ENCODE results near the gene RAD51B. TPM values are rescaled to one million over a fixed set of nuclear protein-coding genes. Genes with fewer than 3 reads are reported as not detected.

The RAD51B gene
- total and polyA plus RNA-seq, 2 experiments from 2014 or later: 11.7 to 17.8 TPM

DNA sequence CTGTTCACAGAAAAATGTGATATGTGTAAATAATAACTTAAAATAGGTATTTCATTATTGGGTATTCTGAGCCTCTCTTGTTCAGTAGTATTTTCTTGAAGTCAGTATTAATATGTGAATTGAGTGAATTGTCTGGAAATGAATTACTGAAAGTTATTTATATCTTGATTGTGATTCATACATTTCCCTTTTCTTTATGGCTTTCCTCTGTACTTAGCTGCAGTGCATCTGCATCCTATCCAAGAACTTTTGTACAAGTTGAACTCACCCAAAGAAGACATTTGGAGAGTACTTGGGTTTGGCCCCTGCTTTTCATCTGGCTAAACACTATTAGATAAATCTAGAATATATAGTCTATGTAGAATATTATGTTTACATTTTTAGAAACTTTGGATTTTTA, 326.0 kb downstream of the RAD51B start:
- H3K27me3 ChIP-seq: no peaks in the 10 kb centered on the region
- H3K27ac ChIP-seq: no peak overlapping the region
- H3K9me3 ChIP-seq (ENCODE audit: low read depth): no peaks in the 10 kb centered on the region
- no peaks in the 10 kb centered on the region for H3K36me3 ChIP-seq
- no peak overlapping the region for H3K4me3 ChIP-seq
- DNase-seq (ENCODE audit: low read depth in 1 of 2, low spot score in 1 of 2): no peak
- TF ChIP-seq, protein P1, sequence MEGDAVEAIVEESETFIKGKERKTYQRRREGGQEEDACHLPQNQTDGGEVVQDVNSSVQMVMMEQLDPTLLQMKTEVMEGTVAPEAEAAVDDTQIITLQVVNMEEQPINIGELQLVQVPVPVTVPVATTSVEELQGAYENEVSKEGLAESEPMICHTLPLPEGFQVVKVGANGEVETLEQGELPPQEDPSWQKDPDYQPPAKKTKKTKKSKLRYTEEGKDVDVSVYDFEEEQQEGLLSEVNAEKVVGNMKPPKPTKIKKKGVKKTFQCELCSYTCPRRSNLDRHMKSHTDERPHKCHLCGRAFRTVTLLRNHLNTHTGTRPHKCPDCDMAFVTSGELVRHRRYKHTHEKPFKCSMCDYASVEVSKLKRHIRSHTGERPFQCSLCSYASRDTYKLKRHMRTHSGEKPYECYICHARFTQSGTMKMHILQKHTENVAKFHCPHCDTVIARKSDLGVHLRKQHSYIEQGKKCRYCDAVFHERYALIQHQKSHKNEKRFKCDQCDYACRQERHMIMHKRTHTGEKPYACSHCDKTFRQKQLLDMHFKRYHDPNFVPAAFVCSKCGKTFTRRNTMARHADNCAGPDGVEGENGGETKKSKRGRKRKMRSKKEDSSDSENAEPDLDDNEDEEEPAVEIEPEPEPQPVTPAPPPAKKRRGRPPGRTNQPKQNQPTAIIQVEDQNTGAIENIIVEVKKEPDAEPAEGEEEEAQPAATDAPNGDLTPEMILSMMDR (IDR thresholded peaks at IDR 0.05; ENCODE audit: low read depth, low read length): no peak
- peaks cover under 1% of the 10 kb centered on the region for H3K4me1 ChIP-seq (ENCODE audit: low read depth)

DNA sequence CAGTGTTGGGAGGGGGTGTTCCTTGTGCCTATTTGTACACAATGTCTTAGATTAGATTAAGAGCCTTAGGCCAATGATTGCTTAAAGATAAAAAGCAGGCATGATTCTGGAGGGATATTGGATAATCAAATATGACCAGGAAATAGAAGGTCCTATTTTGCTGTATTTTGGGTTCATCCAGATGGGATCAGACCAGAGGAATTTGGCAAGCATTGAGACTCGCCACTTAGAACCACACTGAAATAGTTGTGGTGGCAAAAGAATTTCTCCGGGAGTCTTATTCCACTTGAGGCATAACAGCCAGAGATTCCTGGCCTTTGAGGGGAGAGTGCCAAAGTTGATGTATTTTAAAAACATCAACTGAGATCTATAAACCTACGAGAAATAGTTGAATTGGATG, 327.2 kb downstream of the RAD51B start:
- no peak overlapping the region for H3K27ac ChIP-seq
- no peaks in the 10 kb centered on the region for H3K36me3 ChIP-seq
- peak in 1 of 2 donors; percentile 97 for DNase-seq (ENCODE audit: low read depth in 1 of 2, low spot score in 1 of 2)
- H3K9me3 ChIP-seq (ENCODE audit: low read depth): no peaks in the 10 kb centered on the region
- no peaks in the 10 kb centered on the region for H3K4me1 ChIP-seq (ENCODE audit: low read depth)
- no peaks in the 10 kb centered on the region for H3K27me3 ChIP-seq
- no peak overlapping the region for H3K4me3 ChIP-seq
- TF ChIP-seq, protein P1 (IDR thresholded peaks at IDR 0.05; ENCODE audit: low read depth, low read length): no peak

DNA sequence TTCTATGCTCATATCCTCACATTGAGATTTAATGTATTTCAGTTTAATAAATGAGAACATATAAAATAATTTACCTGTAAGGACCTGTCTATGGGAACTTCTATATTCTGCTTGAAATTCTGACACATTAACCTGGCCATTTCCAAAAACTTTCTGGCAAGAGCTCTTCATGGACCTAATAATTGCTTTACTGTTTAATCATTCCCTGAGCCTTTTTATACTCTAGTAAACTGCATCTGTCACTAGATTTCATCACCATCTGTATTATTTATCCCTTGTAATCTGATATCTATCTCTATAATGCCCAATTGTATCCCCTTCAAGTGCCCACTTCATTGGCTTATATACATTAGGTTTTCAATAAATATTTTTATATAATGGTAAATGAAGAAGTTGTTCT, 327.7 kb downstream of the RAD51B start:
- Histone ChIP-seq H3K4me1 (ENCODE audit: low read depth) (no peaks in the 10 kb centered on the region), H3K27me3 (no peaks in the 10 kb centered on the region), H3K36me3 (no peaks in the 10 kb centered on the region), H3K9me3 (ENCODE audit: low read depth) (no peaks in the 10 kb centered on the region), H3K27ac (no peak overlapping the region), H3K4me3 (no peak overlapping the region)
- TF ChIP-seq, protein P1 (IDR thresholded peaks at IDR 0.05; ENCODE audit: low read depth, low read length): no peak
- peak in 1 of 2 donors; percentile 43 for DNase-seq (ENCODE audit: low read depth in 1 of 2, low spot score in 1 of 2)

DNA sequence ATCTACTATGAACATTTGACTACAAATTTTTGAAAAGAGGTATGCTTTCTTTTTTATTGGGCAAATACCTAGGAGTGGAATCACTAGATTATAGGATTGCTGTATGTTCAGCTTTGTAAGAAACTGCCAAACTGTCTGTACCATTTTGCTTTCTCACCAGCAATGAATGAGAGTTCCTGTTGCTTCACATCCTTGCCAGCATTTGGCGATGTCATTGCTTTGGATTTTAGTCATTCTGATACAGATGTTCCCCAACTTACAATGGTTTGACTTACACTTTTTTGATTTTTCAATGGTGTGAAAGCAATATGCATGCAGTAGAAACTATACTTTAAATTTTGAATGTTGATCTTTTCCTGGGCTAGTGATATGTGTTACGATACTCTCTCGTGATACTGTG, 328.7 kb downstream of the RAD51B start:
- no peaks in the 10 kb centered on the region for H3K36me3 ChIP-seq
- no peak for DNase-seq (ENCODE audit: low read depth in 1 of 2, low spot score in 1 of 2)
- no peak overlapping the region for H3K4me3 ChIP-seq
- H3K27me3 ChIP-seq: no peaks in the 10 kb centered on the region
- TF ChIP-seq, protein P1 (IDR thresholded peaks at IDR 0.05; ENCODE audit: low read depth, low read length): no peak
- H3K9me3 ChIP-seq (ENCODE audit: low read depth): no peaks in the 10 kb centered on the region
- H3K4me1 ChIP-seq (ENCODE audit: low read depth): no peaks in the 10 kb centered on the region
- no peak overlapping the region for H3K27ac ChIP-seq

DNA sequence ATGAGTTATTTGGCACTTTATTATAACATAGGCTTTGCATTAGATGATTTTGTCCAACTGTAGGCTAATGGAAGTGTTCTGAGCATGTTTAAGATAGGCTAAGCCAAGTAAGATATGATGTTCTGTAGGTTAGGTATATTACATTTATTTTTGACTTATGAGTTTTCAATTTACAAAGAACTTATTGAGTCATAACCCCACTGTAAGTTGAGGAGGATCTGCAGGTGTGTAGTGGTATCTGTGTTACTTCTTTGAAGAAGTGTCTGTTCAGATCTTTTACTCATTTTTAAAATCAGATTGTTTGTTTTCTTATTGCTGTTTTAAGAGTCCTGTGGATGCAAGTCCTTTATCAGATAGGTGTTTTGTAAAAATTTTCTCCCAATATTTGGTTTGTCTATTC, 329.2 kb downstream of the RAD51B start:
- no peaks in the 10 kb centered on the region for H3K9me3 ChIP-seq (ENCODE audit: low read depth)
- DNase-seq (ENCODE audit: low read depth in 1 of 2, low spot score in 1 of 2): no peak
- H3K27me3 ChIP-seq: no peaks in the 10 kb centered on the region
- no peak overlapping the region for H3K4me3 ChIP-seq
- TF ChIP-seq, protein P1 (IDR thresholded peaks at IDR 0.05; ENCODE audit: low read depth, low read length): no peak
- H3K27ac ChIP-seq: no peak overlapping the region
- H3K36me3 ChIP-seq: no peaks in the 10 kb centered on the region
- no peaks in the 10 kb centered on the region for H3K4me1 ChIP-seq (ENCODE audit: low read depth)

DNA sequence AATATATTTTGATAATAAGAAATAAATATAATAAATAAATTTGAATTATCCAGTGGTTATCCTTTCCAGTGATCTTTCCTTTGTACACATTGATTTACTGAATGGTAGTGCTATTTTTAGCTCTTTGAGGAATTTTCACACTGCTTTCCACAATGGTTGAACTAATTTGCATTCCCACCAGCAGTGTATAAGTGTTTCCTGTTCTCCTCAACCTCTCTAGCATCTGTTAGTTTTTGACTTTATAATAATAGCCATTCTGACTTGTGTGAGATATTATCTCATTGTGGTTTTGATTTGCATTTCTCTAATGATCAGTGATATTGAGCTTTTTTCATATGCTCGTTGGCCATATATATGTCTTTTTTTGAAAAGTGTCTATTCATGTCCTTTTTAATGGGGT, 333.7 kb downstream of the RAD51B start:
- Histone ChIP-seq H3K27ac (no peak overlapping the region), H3K36me3 (no peaks in the 10 kb centered on the region), H3K9me3 (ENCODE audit: low read depth) (no peaks in the 10 kb centered on the region), H3K4me3 (no peak overlapping the region), H3K4me1 (ENCODE audit: low read depth) (no peaks in the 10 kb centered on the region), H3K27me3 (no peaks in the 10 kb centered on the region)
- TF ChIP-seq, protein P1 (IDR thresholded peaks at IDR 0.05; ENCODE audit: low read depth, low read length): no peak
- no peak for DNase-seq (ENCODE audit: low read depth in 1 of 2, low spot score in 1 of 2)
